Ureter (tissue), 1 donor: ENCODE results near the gene CRNKL1. TPM values are rescaled to one million over a fixed set of nuclear protein-coding genes. Genes with fewer than 3 reads are reported as not detected.
"Not testable (repeated sequence)": the region's sequence is repeated elsewhere in the genome, so short reads cannot be mapped to it uniquely, and the experiment has no call there.

ENCODE experiments used
- DNase-seq: peaks from one replicate; pipeline ENCODE4 v3.0.0-alpha.2; 2020; ENCODE audit warnings: low spot score
- total RNA-seq: library from RNA; stranded (reverse); gene quantifications from one replicate; pipeline ENCODE4 v1.2.4, GENCODE V29; 2023
- donor health status: DM: yes; HTN: yes; CAD: no.

Gene CRNKL1
- total RNA-seq, 1 donor from 2014 or later: 18.7 TPM

- no peak for DNase-seq
These were observed 41.4 kb downstream of the CRNKL1 start for GRCh38 chr20:20010639-20011500.

GRCh38 chr20:20009784-20010253 lies 42.4 kb downstream of the CRNKL1 start:
- DNase-seq: no peak

- no peak for DNase-seq
These were observed 46.9 kb downstream of the CRNKL1 start for GRCh38 chr20:20005342-20005741.

- DNase-seq: not testable (repeated sequence)
These were observed 48.3 kb downstream of the CRNKL1 start for GRCh38 chr20:20003955-20004322.

GRCh38 chr20:20003031-20003954 lies 49.0 kb downstream of the CRNKL1 start:
- no peak for DNase-seq

- DNase-seq: no peak
These were observed 49.9 kb downstream of the CRNKL1 start for GRCh38 chr20:20002101-20002998.

- no peak for DNase-seq
These were observed 51.9 kb downstream of the CRNKL1 start for GRCh38 chr20:20000211-20000968.

- DNase-seq: no peak
These were observed 53.1 kb downstream of the CRNKL1 start for GRCh38 chr20:19998990-19999705.

- no peak for DNase-seq
These were observed 55.3 kb downstream of the CRNKL1 start for GRCh38 chr20:19996917-19997316.

GRCh38 chr20:19996222-19996621 lies 56.0 kb downstream of the CRNKL1 start:
- DNase-seq: no peak

GRCh38 chr20:19995220-19995863 lies 56.9 kb downstream of the CRNKL1 start:
- DNase-seq: no peak

- DNase-seq: no peak
These were observed 58.2 kb downstream of the CRNKL1 start for GRCh38 chr20:19993958-19994669.

- DNase-seq: no peak
These were observed 59.0 kb downstream of the CRNKL1 start for GRCh38 chr20:19992996-19993908.

GRCh38 chr20:19991854-19992253 lies 60.4 kb downstream of the CRNKL1 start:
- no peak for DNase-seq

GRCh38 chr20:19991308-19991707 lies 61.0 kb downstream of the CRNKL1 start:
- DNase-seq: no peak

GRCh38 chr20:19990850-19991249 lies 61.4 kb downstream of the CRNKL1 start:
- no peak for DNase-seq

GRCh38 chr20:19987046-19987445 lies 65.2 kb downstream of the CRNKL1 start:
- DNase-seq: no peak

- no peak for DNase-seq
These were observed 65.8 kb downstream of the CRNKL1 start for GRCh38 chr20:19986419-19986818.
